ENCODE measurements around the gene PCK2.

Gene PCK2

DNA sequence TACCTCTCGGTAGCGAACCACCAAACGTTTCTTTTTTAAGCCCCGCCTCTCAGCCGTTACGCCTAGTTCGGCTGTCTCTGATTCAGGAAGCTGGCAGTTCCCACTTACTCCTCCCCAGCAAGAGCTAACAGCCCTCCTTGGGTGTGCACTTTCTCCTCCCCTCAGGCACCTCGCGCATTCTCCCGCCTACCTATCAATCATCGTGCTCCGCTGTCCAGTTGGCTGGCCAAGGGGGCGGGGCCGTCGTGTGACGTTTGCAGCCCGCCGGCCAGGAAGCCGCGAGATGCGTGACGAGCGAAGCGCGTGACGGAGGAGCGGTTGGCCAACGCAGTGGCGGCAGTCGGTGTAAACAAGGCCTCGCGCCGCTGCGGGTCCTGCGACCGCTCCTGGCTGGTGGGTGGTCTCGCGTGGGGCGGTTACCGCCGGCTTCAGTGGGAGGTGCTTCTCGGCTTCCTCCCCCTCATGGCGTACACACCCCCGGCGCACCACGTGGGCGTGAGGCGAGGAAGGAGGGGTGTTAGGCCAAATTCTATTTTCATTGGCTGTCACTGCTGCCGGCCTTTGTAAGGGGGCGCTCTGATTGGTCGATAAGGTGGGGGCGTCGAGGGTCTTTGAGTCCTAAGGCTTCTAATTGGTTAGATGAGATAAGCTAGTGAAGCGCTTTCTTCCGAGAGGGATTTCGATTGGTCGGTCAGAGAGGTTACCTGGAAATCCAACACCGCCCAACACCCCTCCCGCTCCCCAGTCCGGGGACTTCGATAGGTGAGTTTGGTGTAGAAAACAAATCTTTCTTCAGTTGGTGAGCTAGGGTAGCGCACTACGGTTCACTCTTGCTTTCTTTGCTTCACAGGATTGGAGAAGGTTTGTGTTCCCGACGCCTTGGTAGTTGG is 20.7 kb downstream of the PCK2 start, which contains the start of the genes DCAF11 and NRL:
Gene DCAF11 (plus strand): TSS at position 246 of the 890 bp plus-strand sequence. CDS start 818 bp downstream, outside the sequence.
Gene NRL (minus strand): TSS at position 418 of the 890 bp plus-strand sequence. CDS start 32,101 bp downstream, outside the sequence.
- in situ Hi-C loops (cut with MboI; ENCODE audit: low sequenced_read_pairs): no loop called here

DNA sequence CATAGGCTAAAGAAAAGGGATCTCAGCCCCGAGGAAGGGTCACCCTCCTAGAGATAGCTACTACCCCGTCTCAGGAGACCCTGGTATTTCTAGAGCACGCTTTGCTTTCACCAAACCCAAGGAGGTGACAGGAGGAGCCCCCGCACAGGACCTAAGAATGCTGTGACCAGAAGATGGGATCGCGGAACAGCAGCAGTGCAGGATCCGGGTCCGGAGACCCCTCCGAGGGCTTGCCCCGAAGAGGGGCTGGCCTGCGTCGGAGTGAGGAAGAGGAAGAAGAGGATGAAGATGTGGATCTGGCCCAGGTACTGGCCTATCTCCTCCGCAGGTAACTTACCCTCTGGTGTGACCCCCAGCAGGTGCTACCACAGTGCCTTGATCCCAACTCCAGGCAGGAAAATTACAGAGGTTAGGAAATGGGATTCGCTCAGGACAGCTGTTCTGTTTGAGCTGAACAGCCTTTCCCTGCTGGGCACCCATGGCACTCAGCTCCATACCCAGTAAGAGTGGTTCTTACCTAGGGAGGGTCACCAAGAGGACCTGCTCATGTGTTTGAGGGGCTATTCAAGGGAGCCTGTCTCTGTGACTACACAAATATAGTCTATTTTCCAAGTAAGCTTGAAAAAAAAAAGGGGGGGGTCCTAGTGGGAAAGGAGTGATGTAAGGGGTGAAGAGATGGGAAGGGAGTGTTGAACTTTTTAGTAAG is 21.5 kb downstream of the PCK2 start:
- in situ Hi-C loops (cut with MboI; ENCODE audit: low sequenced_read_pairs): no loop called here

DNA sequence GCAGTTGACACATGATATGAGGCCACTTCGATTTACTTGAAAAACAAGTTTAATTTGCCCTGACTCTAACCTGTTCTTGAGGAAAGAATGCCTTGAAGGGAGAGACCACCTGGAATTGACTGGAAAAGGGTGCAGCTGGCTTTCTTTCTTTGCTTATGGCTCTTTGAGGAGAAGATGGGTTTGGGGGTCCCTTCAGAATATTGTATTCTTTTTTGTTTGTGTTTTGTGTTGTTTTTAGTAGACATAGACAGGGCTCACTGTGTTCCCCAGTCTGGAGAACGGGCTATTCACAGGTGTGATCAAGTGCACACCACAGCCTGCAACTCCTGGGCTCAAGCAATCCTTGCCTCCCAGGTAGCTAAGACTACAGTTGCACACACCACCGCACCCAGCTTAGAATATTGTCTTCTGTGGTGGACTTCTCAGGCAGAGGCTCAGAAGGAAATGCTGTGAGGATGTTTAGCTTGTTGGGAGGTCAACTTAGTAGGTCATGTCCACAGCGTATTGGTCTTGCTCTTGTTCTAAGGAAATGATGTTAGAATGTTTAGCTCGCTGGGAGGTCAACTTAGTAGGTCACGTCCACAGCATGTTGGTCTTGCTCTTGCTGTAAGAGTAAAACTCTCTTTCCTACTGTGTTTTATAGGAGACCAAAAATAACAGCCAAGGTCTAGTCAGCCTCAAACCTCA is 22.2 kb downstream of the PCK2 start:
- in situ Hi-C loops (cut with MboI; ENCODE audit: low sequenced_read_pairs): no loop called here

- in situ Hi-C loops (cut with MboI; ENCODE audit: low sequenced_read_pairs): no loop called here
Observed at GRCh38 chr14:24117179-24117578, 23.1 kb downstream of the PCK2 start.

DNA sequence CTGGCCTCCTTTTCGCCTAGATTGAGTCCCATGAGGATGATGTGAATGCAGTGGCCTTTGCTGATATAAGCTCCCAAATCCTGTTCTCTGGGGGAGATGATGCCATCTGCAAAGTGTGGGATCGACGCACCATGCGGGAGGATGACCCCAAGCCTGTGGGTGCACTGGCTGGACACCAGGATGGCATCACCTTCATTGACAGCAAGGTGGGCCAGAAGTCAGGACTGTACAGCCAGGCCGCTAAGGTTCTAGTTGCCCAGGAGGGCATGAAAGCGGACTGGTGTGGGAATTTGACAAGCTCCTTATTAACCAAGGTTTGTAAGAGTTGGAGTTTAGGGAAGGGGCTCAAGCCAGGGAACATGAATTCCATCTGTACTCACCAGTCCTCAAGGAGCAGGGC is 25.6 kb downstream of the PCK2 start:
- in situ Hi-C loops (cut with MboI; ENCODE audit: low sequenced_read_pairs): no loop called here

DNA sequence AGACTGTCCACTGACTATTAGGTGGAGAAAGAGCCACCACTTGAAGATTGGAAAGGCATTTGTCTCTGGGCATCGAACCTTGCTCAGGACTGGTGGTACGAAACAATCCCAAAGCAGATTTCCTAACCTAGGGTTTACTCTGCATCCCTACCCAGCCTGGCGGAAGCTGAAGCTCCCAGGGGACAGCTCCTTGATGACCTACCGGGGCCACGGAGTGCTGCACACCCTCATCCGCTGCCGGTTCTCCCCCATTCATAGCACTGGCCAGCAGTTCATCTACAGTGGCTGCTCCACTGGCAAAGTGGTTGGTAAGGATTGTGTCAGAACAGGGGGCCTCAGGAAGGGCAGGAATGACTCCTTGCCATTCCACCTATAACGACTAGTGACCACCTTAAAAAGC is 27.1 kb downstream of the PCK2 start:
- in situ Hi-C loops (cut with MboI; ENCODE audit: low sequenced_read_pairs): no loop called here

DNA sequence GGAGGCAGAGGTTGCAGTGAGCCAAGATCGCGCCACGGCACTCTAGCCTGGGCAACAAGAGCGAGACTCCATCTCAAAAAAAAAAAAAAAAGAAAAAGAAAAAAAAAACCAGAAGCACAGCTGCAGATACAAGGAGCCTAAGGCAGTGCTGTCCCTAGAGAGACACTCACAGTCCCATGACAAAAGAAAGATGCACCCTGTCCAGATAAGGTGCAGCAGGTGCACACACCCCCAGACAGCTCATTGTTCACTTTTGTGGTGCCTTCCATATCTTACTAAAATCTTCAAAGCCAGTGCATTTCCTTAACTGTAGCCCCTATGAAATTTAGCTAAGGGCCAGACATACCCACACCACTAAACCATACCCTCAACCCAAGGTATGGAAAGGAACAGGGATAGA is 28.3 kb downstream of the PCK2 start:
- in situ Hi-C loops (cut with MboI; ENCODE audit: low sequenced_read_pairs): no loop called here

DNA sequence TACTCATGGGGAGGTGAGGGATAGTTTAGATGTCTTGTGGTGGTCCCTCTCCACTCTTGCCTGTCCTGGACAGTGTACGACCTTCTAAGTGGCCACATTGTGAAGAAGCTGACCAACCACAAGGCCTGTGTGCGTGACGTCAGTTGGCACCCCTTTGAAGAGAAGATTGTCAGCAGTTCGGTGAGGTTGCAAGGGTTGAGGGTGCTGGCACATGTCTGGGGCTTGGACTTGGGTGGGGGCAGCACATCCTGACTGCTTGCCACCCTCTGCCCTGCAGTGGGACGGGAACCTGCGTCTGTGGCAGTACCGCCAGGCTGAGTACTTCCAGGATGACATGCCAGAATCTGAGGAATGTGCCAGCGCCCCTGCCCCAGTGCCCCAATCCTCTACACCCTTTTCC is 28.8 kb downstream of the PCK2 start:
- in situ Hi-C loops (cut with MboI; ENCODE audit: low sequenced_read_pairs): no loop called here

DNA sequence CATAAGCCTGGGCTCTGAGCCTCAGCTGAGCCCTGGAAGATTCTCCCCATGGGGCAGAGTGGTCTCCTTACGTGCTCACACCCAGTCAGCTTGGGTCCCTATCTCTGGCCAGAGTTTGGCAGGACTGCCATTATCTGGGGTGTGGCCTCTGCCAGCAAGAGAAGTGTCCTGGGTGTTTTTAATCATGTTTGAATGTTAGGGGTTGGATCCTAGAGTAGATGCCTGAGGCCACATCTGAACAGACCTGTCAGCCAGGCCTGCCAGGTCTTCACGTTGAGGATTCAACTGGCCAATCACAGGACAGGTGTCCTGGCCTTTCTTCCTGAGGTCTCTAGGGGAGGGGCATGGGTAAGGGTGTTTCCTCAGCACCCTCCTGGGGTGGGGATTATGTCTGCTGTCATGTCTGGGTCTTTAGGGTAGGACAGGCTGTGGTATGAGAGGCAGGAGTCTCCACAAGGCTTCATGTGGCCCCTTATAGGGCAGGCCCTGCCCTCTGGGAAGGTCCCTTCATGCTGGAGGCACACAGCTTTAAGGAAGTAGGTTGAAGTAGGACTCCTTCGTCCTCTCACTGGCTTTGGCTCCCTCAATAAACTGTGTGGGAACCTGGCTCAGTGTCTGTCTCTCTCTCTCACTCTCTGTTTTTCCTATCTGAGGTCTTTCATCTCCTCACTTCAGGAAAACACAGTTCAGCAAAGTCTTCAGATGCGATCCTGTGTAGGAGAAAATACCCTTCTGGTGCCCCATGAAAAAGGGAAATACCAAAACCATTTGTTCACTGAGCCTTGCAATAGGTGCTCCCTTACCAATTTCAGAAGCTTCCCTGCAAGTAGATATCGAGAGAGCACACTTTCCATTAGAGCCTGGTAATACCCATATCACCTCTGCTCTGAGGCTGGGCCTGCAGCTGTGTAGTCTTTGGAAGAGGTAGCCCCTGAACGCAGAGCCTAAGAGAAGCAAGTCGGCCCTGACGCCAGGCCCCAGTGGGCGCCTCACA is 29.6 kb downstream of the PCK2 start:
- in situ Hi-C loops (cut with MboI; ENCODE audit: low sequenced_read_pairs): no loop called here

GRCh38 chr14:24126939-24127338 is 32.8 kb downstream of the PCK2 start:
- in situ Hi-C loops (cut with MboI; ENCODE audit: low sequenced_read_pairs): no loop called here

- in situ Hi-C loops (cut with MboI; ENCODE audit: low sequenced_read_pairs): no loop called here
Observed at GRCh38 chr14:24127673-24128072, 33.6 kb downstream of the PCK2 start.

GRCh38 chr14:24129410-24129998 is 35.4 kb downstream of the PCK2 start:
- in situ Hi-C loops (cut with MboI; ENCODE audit: low sequenced_read_pairs): no loop called here

- in situ Hi-C loops (cut with MboI; ENCODE audit: low sequenced_read_pairs): no loop called here
Observed at GRCh38 chr14:24130380-24130716, 36.2 kb downstream of the PCK2 start, which contains the start of gene FITM1. Gene FITM1 (plus strand): TSS chr14:24130659. CDS start chr14:24131564, 905 bp downstream.

DNA sequence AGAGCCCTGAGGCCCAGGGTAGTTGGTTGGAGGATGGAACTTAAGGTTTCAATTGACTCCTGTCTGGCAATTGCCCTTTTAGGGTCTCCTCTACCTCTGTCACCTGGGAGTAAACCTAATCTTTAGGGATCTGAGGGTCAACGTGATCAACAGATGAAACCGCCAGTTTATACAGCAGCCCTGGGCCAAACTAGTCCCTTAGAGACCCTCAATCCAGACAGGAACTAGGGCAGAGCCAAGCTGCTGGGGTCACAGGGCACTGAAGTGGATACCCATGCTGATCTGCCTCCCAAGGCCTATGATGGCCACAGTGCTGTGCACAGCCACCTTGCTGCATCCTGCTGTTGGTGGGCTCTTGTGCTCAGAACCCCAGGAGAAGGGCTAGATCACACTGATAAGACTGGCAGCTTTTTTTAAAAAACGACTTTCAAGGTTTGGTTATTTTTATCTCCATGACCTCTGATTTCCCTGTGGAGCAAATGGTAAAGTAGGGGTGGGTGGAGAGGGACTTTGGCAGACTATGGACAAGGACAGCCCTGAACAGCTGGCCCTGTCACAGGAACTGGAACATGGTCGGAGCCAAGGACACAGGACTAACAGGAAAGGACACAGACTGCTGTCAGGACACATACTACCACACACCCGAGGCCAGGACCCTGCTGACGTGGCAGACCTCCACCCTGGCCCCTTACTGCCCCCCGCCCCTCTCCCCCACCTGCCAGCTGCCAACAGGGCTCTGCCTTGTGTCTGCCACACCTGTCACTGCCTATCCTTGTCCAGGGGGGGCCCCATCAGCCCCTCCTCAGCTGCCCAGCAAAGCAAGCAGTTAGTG is 36.8 kb downstream of the PCK2 start:
- in situ Hi-C loops (cut with MboI; ENCODE audit: low sequenced_read_pairs): no loop called here

DNA sequence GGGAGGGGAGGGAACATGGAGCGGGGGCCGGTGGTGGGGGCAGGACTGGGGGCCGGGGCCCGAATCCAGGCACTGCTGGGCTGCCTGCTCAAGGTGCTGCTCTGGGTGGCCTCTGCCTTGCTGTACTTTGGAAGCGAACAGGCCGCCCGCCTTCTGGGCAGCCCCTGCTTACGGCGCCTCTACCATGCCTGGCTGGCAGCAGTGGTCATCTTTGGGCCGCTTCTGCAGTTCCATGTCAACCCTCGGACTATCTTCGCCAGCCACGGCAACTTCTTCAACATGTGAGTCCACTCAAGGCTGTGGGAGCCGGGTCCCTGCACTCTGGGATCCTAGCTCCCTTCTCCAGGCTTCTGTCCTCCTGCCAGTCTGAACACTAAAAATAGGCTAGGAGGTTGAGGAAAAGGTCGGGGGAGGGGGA is 37.4 kb downstream of the PCK2 start:
- in situ Hi-C loops (cut with MboI; ENCODE audit: low sequenced_read_pairs): no loop called here

- in situ Hi-C loops (cut with MboI; ENCODE audit: low sequenced_read_pairs): no loop called here
Observed at GRCh38 chr14:24132061-24132685, 38.1 kb downstream of the PCK2 start.

- in situ Hi-C loops (cut with MboI; ENCODE audit: low sequenced_read_pairs): no loop called here
Observed at GRCh38 chr14:24132976-24133375, 38.9 kb downstream of the PCK2 start.

GRCh38 chr14:24133735-24134134 is 39.6 kb downstream of the PCK2 start:
- in situ Hi-C loops (cut with MboI; ENCODE audit: low sequenced_read_pairs): no loop called here

DNA sequence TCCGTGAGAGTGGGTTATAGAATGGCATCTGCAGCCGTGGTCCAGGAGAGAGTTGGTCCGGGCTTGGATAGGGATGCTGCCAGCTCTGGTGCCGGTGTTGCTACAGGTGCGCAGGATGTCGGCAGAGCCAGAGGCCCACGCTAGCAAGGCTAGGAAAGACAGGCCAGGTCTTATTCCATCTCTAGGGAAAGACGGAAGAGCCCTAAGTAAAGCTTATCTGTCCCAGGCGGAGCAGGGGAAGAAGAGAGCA is 41.4 kb downstream of the PCK2 start:
- in situ Hi-C loops (cut with MboI; ENCODE audit: low sequenced_read_pairs): no loop called here
